KBM-7 (cell line): Measurements from ENCODE around the gene MTCL1.

Experiments used
- DNase-seq: peaks from one replicate; pipeline ENCODE4 v3.0.0-alpha.2; 2015
- in situ Hi-C: fragments of 300-500 bp; cut with MboI; formaldehyde crosslinking; loops from 2 replicates; pipeline ENCODE4 v1.14.3; 2020; ENCODE audit warnings: low sequenced_read_pairs, low pct_unique_long_range_greater_than_20kb, mixed read lengths

Gene MTCL1

GRCh38 chr18:8863427-8863826 is 158.1 kb downstream of the MTCL1 start:
- in situ Hi-C loops = no loop called here
- DNase-seq = no peak

GRCh38 chr18:8865934-8866333 is 160.6 kb downstream of the MTCL1 start:
- in situ Hi-C loops = no loop called here
- DNase-seq = no peak

GRCh38 chr18:8866679-8867078 is 161.3 kb downstream of the MTCL1 start:
- DNase-seq = no peak
- in situ Hi-C loops = no loop called here

GRCh38 chr18:8868276-8868675 is 162.9 kb downstream of the MTCL1 start:
- in situ Hi-C loops = no loop called here
- DNase-seq = no peak

- no peak for DNase-seq
- in situ Hi-C loops = no loop called here
Measured at GRCh38 chr18:8868779-8869415, 163.5 kb downstream of the MTCL1 start.

GRCh38 chr18:8869696-8870095 is 164.3 kb downstream of the MTCL1 start:
- DNase-seq = no peak
- in situ Hi-C loops = no loop called here

GRCh38 chr18:8870528-8870927 is 165.2 kb downstream of the MTCL1 start:
- DNase-seq = no peak
- in situ Hi-C loops = no loop called here

GRCh38 chr18:8871489-8871888 is 166.1 kb downstream of the MTCL1 start:
- in situ Hi-C loops = no loop called here
- DNase-seq = no peak

- in situ Hi-C loops = no loop called here
- peak; percentile 4 for DNase-seq
Measured at GRCh38 chr18:8874872-8875271, 169.5 kb downstream of the MTCL1 start.

- no peak for DNase-seq
- in situ Hi-C loops = no loop called here
Measured at GRCh38 chr18:8876887-8877286, 171.5 kb downstream of the MTCL1 start.

GRCh38 chr18:8881103-8881502 is 175.7 kb downstream of the MTCL1 start:
- in situ Hi-C loops = no loop called here
- no peak for DNase-seq
